CD4-positive, alpha-beta memory T cell (primary cell): Measurements from ENCODE around the gene ANKRD2. TPM values are rescaled to one million over a fixed set of nuclear protein-coding genes. Genes with fewer than 3 reads are reported as not detected.

Experiments used
- CTCF ChIA-PET: fragments of 350-600 bp; sonication (Branson Sonifier 250); formaldehyde crosslinking; loops from one replicate; lab custom pipeline; 2021; ENCODE audit warnings: inconsistent platforms; ENCODE audit not compliant: partially characterized antibody; lab: Charles Lee
- POLR2A ChIA-PET: fragments of 350-600 bp; sonication (Branson Sonifier 250); formaldehyde crosslinking; loops from one replicate; lab custom pipeline; 2021; ENCODE audit not compliant: partially characterized antibody; lab: Charles Lee
- DNase-seq, 5 donors: peaks; one replicate each; pipeline versions ENCODE4 v3.0.0 to v3.0.0-alpha.2; 2020 to 2022; ENCODE audit warnings: mixed read lengths in 1 of 5
- H3K27ac ChIP-seq: one replicate; pipeline ENCODE4 v1.7.0; 2013; ENCODE audit warnings: low read depth, low read length
- H3K27me3 ChIP-seq: 2 replicates; pipeline ENCODE4 v1.7.0; 2013; ENCODE audit warnings: mild to moderate bottlenecking, low read length, moderate library complexity; ENCODE audit not compliant: insufficient read depth
- H3K36me3 ChIP-seq: 2 replicates; pipeline ENCODE4 v1.7.0; 2013; ENCODE audit warnings: mild to moderate bottlenecking, low read length, moderate library complexity; ENCODE audit not compliant: insufficient read depth
- H3K4me1 ChIP-seq: 2 replicates; pipeline ENCODE4 v1.7.0; 2013; ENCODE audit warnings: mild to moderate bottlenecking, low read length, moderate library complexity; ENCODE audit not compliant: insufficient read depth
- H3K4me3 ChIP-seq, 2 donors: one replicate each; pipeline ENCODE4 v1.7.0; 2013; ENCODE audit warnings: low read length in 2 of 2, mild to moderate bottlenecking in 1 of 2
- H3K9me3 ChIP-seq, 2 donors: one replicate each; pipeline ENCODE4 v1.7.0; 2013; ENCODE audit warnings: low read length in 2 of 2, control low read depth in 1 of 2; ENCODE audit not compliant: control insufficient read depth in 1 of 2
- H3K27ac Mint-ChIP-seq, 7 donors: one replicate each; pipeline ENCODE4 v1.8.0; 2020 to 2021; ENCODE audit warnings: mixed read lengths in 7 of 7, mild to moderate bottlenecking in 6 of 7, inconsistent platforms in 3 of 7, moderate library complexity in 3 of 7
- H3K27me3 Mint-ChIP-seq, 2 donors: one replicate each; pipeline ENCODE4 v1.8.0; 2020 to 2021; ENCODE audit warnings: mixed read lengths in 2 of 2
- H3K36me3 Mint-ChIP-seq, 2 donors: one replicate each; pipeline ENCODE4 v1.8.0; 2020 to 2021; ENCODE audit warnings: mixed read lengths in 2 of 2, inconsistent platforms in 1 of 2, mild to moderate bottlenecking in 1 of 2
- H3K4me1 Mint-ChIP-seq, 4 donors: one replicate each; pipeline ENCODE4 v1.8.0; 2020 to 2021; ENCODE audit warnings: mixed read lengths in 4 of 4, mild to moderate bottlenecking in 1 of 4
- H3K4me3 Mint-ChIP-seq, 8 donors: one replicate each; pipeline ENCODE4 v1.8.0; 2020 to 2021; ENCODE audit warnings: mixed read lengths in 8 of 8, mild to moderate bottlenecking in 7 of 8, moderate library complexity in 6 of 8, inconsistent platforms in 3 of 8
- H3K9me3 Mint-ChIP-seq, 8 donors: one replicate each; pipeline ENCODE4 v1.8.0; 2020 to 2021; ENCODE audit warnings: mixed read lengths in 8 of 8, mild to moderate bottlenecking in 5 of 8, inconsistent platforms in 3 of 8, moderate library complexity in 1 of 8
- intact Hi-C: fragments of 100-400 bp; cut with micrococcal nuclease; formaldehyde crosslinking; loops from one replicate; pipeline ENCODE4 v1.15.1; 2023
- polyA plus RNA-seq, 2 donors: library from polyadenylated mRNA; unstranded; fragments of 300-500 nt; fragmentation: Illumina TruSeq; gene quantifications; one replicate each; pipeline ENCODE4 v1.2.3, GENCODE V29; 2021
- total RNA-seq, 2 experiments: library from RNA; stranded (reverse); gene quantifications; one replicate each; pipeline ENCODE4 v1.2.3, GENCODE V29; 2021

Gene ANKRD2
- total and polyA plus RNA-seq, 4 experiments from 2014 or later, result not detected

DNA sequence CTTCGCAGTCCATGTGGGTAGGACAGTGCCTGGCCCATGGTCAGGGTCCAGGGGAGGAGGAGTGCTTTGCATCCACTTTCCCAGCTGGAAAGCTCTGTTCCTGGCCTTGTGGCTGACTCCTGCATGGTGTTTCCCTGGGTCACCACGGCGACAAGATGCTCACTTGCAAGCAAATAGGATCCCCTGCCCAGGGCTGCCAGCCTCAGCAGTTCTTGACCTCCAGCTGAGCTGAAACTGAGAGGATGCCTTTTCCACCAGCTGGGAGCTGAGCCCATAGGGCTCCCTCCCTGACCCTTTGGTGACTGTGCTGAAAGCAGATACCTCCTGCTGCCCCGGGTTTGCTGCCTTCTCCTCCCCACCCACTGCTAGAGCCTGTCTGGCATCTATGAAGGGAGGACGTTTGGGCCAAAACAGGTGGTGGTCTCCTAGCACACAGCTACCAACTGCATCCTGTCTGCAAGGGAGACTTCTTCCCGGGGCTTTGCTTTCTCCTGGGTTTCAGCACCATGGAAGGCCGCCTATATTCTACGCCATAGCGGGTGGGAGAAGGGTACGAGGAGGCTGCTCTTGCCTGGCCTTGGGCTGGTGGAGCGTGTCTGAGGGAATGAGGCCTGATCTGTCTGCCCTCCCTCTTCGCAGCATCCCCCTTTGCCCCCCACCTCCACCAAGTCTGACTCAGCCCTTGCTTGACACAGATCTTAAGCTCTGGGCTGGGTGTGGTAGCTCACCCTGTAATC lies 39.5 kb upstream of the ANKRD2 start:
- H3K27me3 Mint-ChIP-seq, result no peaks in the 10 kb centered on the region
- H3K36me3 ChIP-seq, result no peaks in the 10 kb centered on the region
- intact Hi-C loops, result no loop called here
- no peaks in the 10 kb centered on the region for H3K4me1 ChIP-seq
- H3K4me3 Mint-ChIP-seq, result no peak overlapping the region
- no peak for DNase-seq
- peaks cover 0 to 2% (median 1%) of the 10 kb centered on the region in 4 donors for H3K4me1 Mint-ChIP-seq
- ChIA-PET POLR2A (no interaction called here), CTCF (interaction anchor here (0.7 to 1.4 kb wide), 4 partner anchors 12 to 67 kb away, joined by 3 read pairs; no protein-coding TSS in a partner anchor)
- H3K36me3 Mint-ChIP-seq, result no peaks in the 10 kb centered on the region
- H3K4me3 ChIP-seq, result no peak overlapping the region
- no peaks in the 10 kb centered on the region for H3K27me3 ChIP-seq
- no peak overlapping the region for H3K27ac Mint-ChIP-seq
- peaks cover 0 to 3% (median 0%) of the 10 kb centered on the region in 8 donors for H3K9me3 Mint-ChIP-seq
- no peaks in the 10 kb centered on the region for H3K9me3 ChIP-seq
- no peak overlapping the region for H3K27ac ChIP-seq

DNA sequence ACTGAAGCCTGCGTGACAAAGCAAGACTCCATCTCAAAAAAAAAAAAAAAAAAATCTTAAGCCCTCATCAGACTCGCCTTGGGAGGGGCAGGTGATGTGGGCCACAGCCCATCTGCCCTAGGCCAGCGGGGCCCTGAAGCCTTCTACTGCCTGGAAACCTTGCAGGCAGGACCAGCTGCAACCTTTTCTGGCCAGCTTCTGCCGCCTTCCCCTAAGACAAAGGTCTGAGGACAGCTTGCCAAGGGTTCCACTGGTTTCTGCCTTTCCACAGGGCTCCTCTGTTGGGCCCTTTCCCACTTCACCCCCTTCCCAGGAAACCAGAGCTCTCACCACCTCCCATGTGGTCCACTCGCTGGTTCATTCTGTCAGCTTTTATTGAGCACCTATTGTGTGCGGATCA lies 38.7 kb upstream of the ANKRD2 start:
- intact Hi-C loops, result no loop called here
- Mint-ChIP-seq H3K36me3 (no peaks in the 10 kb centered on the region), H3K4me3 (no peak overlapping the region), H3K27ac (no peak overlapping the region), H3K4me1 (peaks cover 0 to 2% (median 1%) of the 10 kb centered on the region in 4 donors), H3K9me3 (peaks cover 0 to 3% (median 0%) of the 10 kb centered on the region in 8 donors), H3K27me3 (no peaks in the 10 kb centered on the region)
- Histone ChIP-seq H3K4me3 (no peak overlapping the region), H3K36me3 (no peaks in the 10 kb centered on the region), H3K27ac (no peak overlapping the region), H3K9me3 (no peaks in the 10 kb centered on the region), H3K4me1 (no peaks in the 10 kb centered on the region), H3K27me3 (no peaks in the 10 kb centered on the region)
- no peak for DNase-seq
- POLR2A ChIA-PET, result no interaction called here
- CTCF ChIA-PET, result interaction anchor here (0.7 to 2.1 kb wide), 9 partner anchors 10 to 80 kb away, joined by 3 to 15 read pairs (median 3); partner anchors contain the start of gene UBTD1

- Mint-ChIP-seq H3K36me3 (no peaks in the 10 kb centered on the region), H3K9me3 (peaks cover 0 to 1% (median 0%) of the 10 kb centered on the region in 8 donors), H3K27ac (no peak overlapping the region), H3K4me1 (peaks cover 0 to 1% (median under 1%) of the 10 kb centered on the region in 4 donors), H3K4me3 (no peak overlapping the region), H3K27me3 (no peaks in the 10 kb centered on the region)
- Histone ChIP-seq H3K4me1 (no peaks in the 10 kb centered on the region), H3K9me3 (no peaks in the 10 kb centered on the region), H3K36me3 (no peaks in the 10 kb centered on the region), H3K4me3 (no peak overlapping the region), H3K27me3 (no peaks in the 10 kb centered on the region), H3K27ac (no peak overlapping the region)
- no peak for DNase-seq
- ChIA-PET CTCF (interaction anchor here (1.0 to 2.1 kb wide), 6 partner anchors 9 to 81 kb away, joined by 3 to 15 read pairs (median 3); partner anchors contain the start of gene UBTD1), POLR2A (no interaction called here)
- intact Hi-C loops, result no loop called here
Observed at GRCh38 chr10:97534746-97535367, 37.7 kb upstream of the ANKRD2 start.

DNA sequence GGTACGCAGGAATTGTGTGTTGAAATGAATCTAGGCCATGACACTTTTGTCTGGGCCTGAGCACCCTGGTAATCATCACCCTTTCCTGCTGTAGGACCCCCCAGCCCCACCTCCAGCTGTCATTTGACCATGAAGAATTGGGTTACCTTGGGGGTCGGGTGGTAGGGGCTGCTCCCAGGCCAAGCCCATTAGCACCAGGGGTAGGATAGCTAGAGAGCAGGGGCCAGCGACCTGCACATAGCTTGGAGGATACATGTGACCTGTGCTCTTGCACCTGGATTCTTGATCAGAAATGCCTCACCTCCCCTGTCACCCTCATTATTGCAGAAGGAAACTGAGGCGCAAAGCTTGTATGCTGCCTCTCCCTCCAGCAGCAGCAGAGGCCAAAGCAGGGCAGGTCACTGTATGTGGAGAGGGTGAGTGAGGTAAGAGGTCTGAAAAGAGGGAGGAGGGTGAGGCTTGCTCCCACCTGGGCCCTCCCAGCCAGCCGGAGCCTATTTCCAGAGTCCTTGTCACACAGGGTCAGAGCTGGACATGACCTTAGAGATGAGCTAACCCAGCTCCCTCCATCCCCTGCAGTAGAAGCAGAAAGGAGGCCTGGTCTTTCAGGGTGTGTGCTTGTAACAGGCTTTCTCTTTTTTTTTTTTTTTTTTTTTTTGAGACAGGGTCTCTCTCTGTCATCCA lies 35.3 kb upstream of the ANKRD2 start:
- intact Hi-C loops, result no loop called here
- POLR2A ChIA-PET, result no interaction called here

GRCh38 chr10:97538411-97538810 lies 34.2 kb upstream of the ANKRD2 start:
- Histone ChIP-seq H3K4me1 (no peaks in the 10 kb centered on the region), H3K27me3 (no peaks in the 10 kb centered on the region), H3K4me3 (no peak overlapping the region), H3K9me3 (no peaks in the 10 kb centered on the region), H3K27ac (no peak overlapping the region), H3K36me3 (no peaks in the 10 kb centered on the region)
- H3K27me3 Mint-ChIP-seq, result no peaks in the 10 kb centered on the region
- CTCF ChIA-PET, result no interaction called here
- H3K9me3 Mint-ChIP-seq, result no peaks in the 10 kb centered on the region
- no peak for DNase-seq
- H3K36me3 Mint-ChIP-seq, result no peaks in the 10 kb centered on the region
- POLR2A ChIA-PET, result interaction anchor here (0.6 kb wide), 1 partner anchor 39 kb away, joined by 3 read pairs; no protein-coding TSS in a partner anchor
- intact Hi-C loops, result no loop called here
- no peak overlapping the region for H3K27ac Mint-ChIP-seq
- H3K4me1 Mint-ChIP-seq, result peaks cover 0 to 7% (median 4%) of the 10 kb centered on the region in 4 donors
- H3K4me3 Mint-ChIP-seq, result no peak overlapping the region

More for the DNA sequence above, 35.3 kb upstream of the ANKRD2 start:
- Mint-ChIP-seq H3K27me3 (no peaks in the 10 kb centered on the region), H3K27ac (no peak overlapping the region), H3K4me1 (no peaks in the 10 kb centered on the region), H3K36me3 (no peaks in the 10 kb centered on the region), H3K9me3 (no peaks in the 10 kb centered on the region), H3K4me3 (no peak overlapping the region)
- H3K9me3 ChIP-seq, result no peaks in the 10 kb centered on the region
- H3K4me3 ChIP-seq, result no peak overlapping the region
- H3K27me3 ChIP-seq, result no peaks in the 10 kb centered on the region
- no peak for DNase-seq
- H3K36me3 ChIP-seq, result no peaks in the 10 kb centered on the region
- H3K27ac ChIP-seq, result no peak overlapping the region
- CTCF ChIA-PET, result interaction anchor here (0.7 to 0.9 kb wide), 2 partner anchors 18 to 28 kb away, joined by 3 read pairs; no protein-coding TSS in a partner anchor
- H3K4me1 ChIP-seq, result no peaks in the 10 kb centered on the region

GRCh38 chr10:97538839-97539238 lies 33.7 kb upstream of the ANKRD2 start:
- peaks cover 0 to 9% (median 4%) of the 10 kb centered on the region in 4 donors for H3K4me1 Mint-ChIP-seq
- no peak for DNase-seq
- ChIA-PET POLR2A (interaction anchor here (0.6 kb wide), 1 partner anchor 39 kb away, joined by 3 read pairs; no protein-coding TSS in a partner anchor), CTCF (no interaction called here)
- no peak overlapping the region for H3K27ac Mint-ChIP-seq
- Histone ChIP-seq H3K27me3 (no peaks in the 10 kb centered on the region), H3K9me3 (no peaks in the 10 kb centered on the region), H3K27ac (no peak overlapping the region), H3K36me3 (no peaks in the 10 kb centered on the region), H3K4me3 (no peak overlapping the region), H3K4me1 (no peaks in the 10 kb centered on the region)
- intact Hi-C loops, result no loop called here
- H3K9me3 Mint-ChIP-seq, result no peaks in the 10 kb centered on the region
- no peaks in the 10 kb centered on the region for H3K27me3 Mint-ChIP-seq
- H3K36me3 Mint-ChIP-seq, result no peaks in the 10 kb centered on the region
- H3K4me3 Mint-ChIP-seq, result no peak overlapping the region
